Uterus (tissue), 2 donors: ENCODE measurements around the gene TLE1.

Source experiments
- CTCF ChIP-seq, 4 experiments: fragments of 200-600 bp in 2 of 4; fragments of 450-650 bp in 2 of 4; sonication (generic) in 2 of 4; IDR thresholded peaks; one replicate each; pipeline ENCODE4 v1.5.1; 2016 to 2019; ENCODE audit warnings: antibody characterized with exemption in 4 of 4, mild to moderate bottlenecking in 2 of 4, moderate library complexity in 1 of 4
- POLR2A ChIP-seq, 2 donors: fragments of 450-650 bp; IDR thresholded peaks; one replicate each; pipeline ENCODE4 v1.6.1; 2016; ENCODE audit warnings: antibody characterized with exemption in 2 of 2, mild to moderate bottlenecking in 1 of 2, moderate library complexity in 1 of 2

- TF ChIP-seq CTCF (IDR thresholded peaks at IDR 0.05) (no peak), POLR2A (IDR thresholded peaks at IDR 0.05) (no peak)
Observed at GRCh38 chr9:81717747-81718077, 28.4 kb upstream of the TLE1 start.
